Measurements from ENCODE around the gene TMPRSS9. TPM values are rescaled to one million over a fixed set of nuclear protein-coding genes. Genes with fewer than 3 reads are reported as not detected.

The TMPRSS9 gene
- total and polyA plus RNA-seq, 2 of the 13 experiments (the other 11 are each of a cell fraction or from before 2014, with no cell fraction given): 2.5 to 5.2 TPM

DNA sequence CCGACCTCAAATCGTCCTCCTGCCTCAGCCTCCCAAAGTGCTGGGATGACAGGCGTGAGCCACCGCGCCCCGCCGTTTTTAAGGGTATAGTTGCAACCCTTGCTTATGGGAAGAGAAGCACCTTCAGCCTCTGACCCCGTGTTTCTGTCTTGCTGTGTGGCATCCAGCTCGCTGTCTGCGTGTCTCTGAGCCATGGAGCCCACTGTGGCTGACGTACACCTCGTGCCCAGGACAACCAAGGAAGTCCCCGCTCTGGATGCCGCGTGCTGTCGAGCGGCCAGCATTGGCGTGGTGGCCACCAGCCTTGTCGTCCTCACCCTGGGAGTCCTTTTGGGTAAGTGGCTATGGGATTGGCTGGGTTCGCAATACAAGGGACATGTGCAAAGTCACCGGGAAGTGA lies 29.5 kb downstream of the TMPRSS9 start:
- Histone ChIP-seq H3K27me3 (ENCODE audit: control insufficient read depth in 1 of 2, insufficient read depth in 2 of 2, low read length in 2 of 2) (peaks cover 2 to 9% of the 10 kb centered on the region in 2 experiments; a peak in 3 of 5 replicates), H3K79me2 (ENCODE audit: insufficient read depth, low read length) (no peaks in the 10 kb centered on the region), H3K4me3 (replicated peaks in 1 of 3; ENCODE audit: insufficient read depth in 1 of 3, low read depth in 2 of 3, low read length in 3 of 3) (no peak overlapping the region), H4K20me1 (ENCODE audit: insufficient read depth, low read length) (no peaks in the 10 kb centered on the region), H3K36me3 (replicated peaks in 1 of 2; ENCODE audit: control insufficient read depth in 1 of 2, insufficient read depth in 2 of 2, low read length in 2 of 2) (no peaks in the 10 kb centered on the region), H3K27ac (ENCODE audit: extremely low read length, insufficient read depth, low read length) (no peak overlapping the region), H3K9me3 (ENCODE audit: low read length) (no peaks in the 10 kb centered on the region), H3K4me2 (ENCODE audit: low read depth, low read length) (no peak overlapping the region), H3K4me1 (ENCODE audit: insufficient read depth, low read length) (peaks cover 42% of the 10 kb centered on the region), H3K9ac (ENCODE audit: insufficient read depth, low read depth, low read length) (no peak overlapping the region), H2AFZ (ENCODE audit: low read length) (no peak overlapping the region)
- POLR2A ChIA-PET: no interaction called here
- in situ Hi-C loops (cut with HindIII; ENCODE audit: extremely low pct_ligation_motif_present, low pct_unique_long_range_greater_than_20kb) (no loop called here), intact Hi-C loops (cut with micrococcal nuclease; ENCODE audit: unreplicated experiment) (no loop called here)
- DNase-seq (ENCODE audit: low spot score) (no peak), FAIRE-seq (no peak), ATAC-seq (no peak)
- 69% methylated on average over 21 of the region's 21 CpGs for WGBS (ENCODE audit: low lambda C conversion rate)
- CTCF ChIA-PET (ENCODE audit: low intra/inter-chr PET ratio, low total read pairs): no interaction called here
- no TSS peak for BruUV-seq (replicated peaks)
- TF ChIP-seq ZNF768 (CRISPR knock-in tag; IDR thresholded peaks at IDR 0.05) (peak; percentile 92), ZNF292 (CRISPR knock-in tag; IDR thresholded peaks at IDR 0.05; ENCODE audit: borderline replicate concordance, low read depth) (no peak), ZNF549 (CRISPR knock-in tag; IDR thresholded peaks at IDR 0.05) (no peak), JUND (CRISPR knock-in tag; IDR thresholded peaks at IDR 0.05) (no peak), RARG (CRISPR knock-in tag; IDR thresholded peaks at IDR 0.05; ENCODE audit: low read depth) (no peak), TCF12 (IDR thresholded peaks at IDR 0.05) (no peak), TCF12 (CRISPR knock-in tag; IDR thresholded peaks at IDR 0.05) (no peak), ZMYM3 (CRISPR knock-in tag; IDR thresholded peaks at IDR 0.05) (peak; percentile 34; the same call in 1 of the 2 replicates)
- TF ChIP-seq, protein P1, sequence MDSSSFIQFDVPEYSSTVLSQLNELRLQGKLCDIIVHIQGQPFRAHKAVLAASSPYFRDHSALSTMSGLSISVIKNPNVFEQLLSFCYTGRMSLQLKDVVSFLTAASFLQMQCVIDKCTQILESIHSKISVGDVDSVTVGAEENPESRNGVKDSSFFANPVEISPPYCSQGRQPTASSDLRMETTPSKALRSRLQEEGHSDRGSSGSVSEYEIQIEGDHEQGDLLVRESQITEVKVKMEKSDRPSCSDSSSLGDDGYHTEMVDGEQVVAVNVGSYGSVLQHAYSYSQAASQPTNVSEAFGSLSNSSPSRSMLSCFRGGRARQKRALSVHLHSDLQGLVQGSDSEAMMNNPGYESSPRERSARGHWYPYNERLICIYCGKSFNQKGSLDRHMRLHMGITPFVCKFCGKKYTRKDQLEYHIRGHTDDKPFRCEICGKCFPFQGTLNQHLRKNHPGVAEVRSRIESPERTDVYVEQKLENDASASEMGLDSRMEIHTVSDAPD (CRISPR knock-in tag; IDR thresholded peaks at IDR 0.05): no peak
- TF ChIP-seq, protein P2, sequence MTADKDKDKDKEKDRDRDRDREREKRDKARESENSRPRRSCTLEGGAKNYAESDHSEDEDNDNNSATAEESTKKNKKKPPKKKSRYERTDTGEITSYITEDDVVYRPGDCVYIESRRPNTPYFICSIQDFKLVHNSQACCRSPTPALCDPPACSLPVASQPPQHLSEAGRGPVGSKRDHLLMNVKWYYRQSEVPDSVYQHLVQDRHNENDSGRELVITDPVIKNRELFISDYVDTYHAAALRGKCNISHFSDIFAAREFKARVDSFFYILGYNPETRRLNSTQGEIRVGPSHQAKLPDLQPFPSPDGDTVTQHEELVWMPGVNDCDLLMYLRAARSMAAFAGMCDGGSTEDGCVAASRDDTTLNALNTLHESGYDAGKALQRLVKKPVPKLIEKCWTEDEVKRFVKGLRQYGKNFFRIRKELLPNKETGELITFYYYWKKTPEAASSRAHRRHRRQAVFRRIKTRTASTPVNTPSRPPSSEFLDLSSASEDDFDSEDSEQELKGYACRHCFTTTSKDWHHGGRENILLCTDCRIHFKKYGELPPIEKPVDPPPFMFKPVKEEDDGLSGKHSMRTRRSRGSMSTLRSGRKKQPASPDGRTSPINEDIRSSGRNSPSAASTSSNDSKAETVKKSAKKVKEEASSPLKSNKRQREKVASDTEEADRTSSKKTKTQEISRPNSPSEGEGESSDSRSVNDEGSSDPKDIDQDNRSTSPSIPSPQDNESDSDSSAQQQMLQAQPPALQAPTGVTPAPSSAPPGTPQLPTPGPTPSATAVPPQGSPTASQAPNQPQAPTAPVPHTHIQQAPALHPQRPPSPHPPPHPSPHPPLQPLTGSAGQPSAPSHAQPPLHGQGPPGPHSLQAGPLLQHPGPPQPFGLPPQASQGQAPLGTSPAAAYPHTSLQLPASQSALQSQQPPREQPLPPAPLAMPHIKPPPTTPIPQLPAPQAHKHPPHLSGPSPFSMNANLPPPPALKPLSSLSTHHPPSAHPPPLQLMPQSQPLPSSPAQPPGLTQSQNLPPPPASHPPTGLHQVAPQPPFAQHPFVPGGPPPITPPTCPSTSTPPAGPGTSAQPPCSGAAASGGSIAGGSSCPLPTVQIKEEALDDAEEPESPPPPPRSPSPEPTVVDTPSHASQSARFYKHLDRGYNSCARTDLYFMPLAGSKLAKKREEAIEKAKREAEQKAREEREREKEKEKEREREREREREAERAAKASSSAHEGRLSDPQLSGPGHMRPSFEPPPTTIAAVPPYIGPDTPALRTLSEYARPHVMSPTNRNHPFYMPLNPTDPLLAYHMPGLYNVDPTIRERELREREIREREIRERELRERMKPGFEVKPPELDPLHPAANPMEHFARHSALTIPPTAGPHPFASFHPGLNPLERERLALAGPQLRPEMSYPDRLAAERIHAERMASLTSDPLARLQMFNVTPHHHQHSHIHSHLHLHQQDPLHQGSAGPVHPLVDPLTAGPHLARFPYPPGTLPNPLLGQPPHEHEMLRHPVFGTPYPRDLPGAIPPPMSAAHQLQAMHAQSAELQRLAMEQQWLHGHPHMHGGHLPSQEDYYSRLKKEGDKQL (CRISPR knock-in tag; IDR thresholded peaks at IDR 0.05; ENCODE audit: low read depth): no peak
- TF ChIP-seq, protein P3, sequence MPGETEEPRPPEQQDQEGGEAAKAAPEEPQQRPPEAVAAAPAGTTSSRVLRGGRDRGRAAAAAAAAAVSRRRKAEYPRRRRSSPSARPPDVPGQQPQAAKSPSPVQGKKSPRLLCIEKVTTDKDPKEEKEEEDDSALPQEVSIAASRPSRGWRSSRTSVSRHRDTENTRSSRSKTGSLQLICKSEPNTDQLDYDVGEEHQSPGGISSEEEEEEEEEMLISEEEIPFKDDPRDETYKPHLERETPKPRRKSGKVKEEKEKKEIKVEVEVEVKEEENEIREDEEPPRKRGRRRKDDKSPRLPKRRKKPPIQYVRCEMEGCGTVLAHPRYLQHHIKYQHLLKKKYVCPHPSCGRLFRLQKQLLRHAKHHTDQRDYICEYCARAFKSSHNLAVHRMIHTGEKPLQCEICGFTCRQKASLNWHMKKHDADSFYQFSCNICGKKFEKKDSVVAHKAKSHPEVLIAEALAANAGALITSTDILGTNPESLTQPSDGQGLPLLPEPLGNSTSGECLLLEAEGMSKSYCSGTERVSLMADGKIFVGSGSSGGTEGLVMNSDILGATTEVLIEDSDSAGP (CRISPR knock-in tag; IDR thresholded peaks at IDR 0.05; ENCODE audit: borderline replicate concordance): no peak
